ENCODE results near the gene MTERF4. TPM values are rescaled to one million over a fixed set of nuclear protein-coding genes. Genes with fewer than 3 reads are reported as not detected.

The MTERF4 gene
- total RNA-seq, 2 donors from 2014 or later, result 33.2 to 42.5 TPM

DNA sequence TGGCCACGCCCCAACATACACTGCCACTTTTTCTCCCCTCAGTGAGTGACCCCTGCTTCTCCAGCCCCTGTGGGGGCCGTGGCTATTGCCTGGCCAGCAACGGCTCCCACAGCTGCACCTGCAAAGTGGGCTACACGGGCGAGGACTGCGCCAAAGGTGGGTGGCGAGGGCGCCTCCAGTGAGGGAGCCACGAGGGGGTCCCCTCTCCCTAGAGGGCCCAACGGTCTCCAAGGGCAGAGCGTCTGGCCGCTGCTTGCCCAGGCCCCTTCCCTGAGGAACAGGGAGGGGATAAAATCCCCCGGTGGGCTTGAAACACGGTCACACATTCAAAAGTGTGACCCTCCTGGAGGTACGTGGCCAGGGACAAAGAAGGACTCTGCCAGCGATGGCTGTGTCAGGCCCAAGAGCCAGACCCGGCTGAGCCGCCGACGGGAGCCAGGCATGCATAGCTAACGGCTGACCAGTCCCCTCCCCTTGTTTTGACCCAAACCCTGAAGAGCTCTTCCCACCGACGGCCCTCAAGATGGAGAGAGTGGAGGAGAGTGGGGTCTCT is 37.2 kb downstream of the MTERF4 start:
- WGBS, 2 experiments (ENCODE audit: insufficient coverage in 1 of 2, insufficient read length in 1 of 2), result 89 to 91% methylated on average over 12 to 23 of the region's 23 CpGs
- Histone ChIP-seq H3K36me3 (ENCODE audit: control insufficient read depth, insufficient read depth, low read length) (no peaks in the 10 kb centered on the region), H3K27me3 (ENCODE audit: control insufficient read depth, insufficient read depth, low read length, poor library complexity, severe bottlenecking) (no peaks in the 10 kb centered on the region), H3K4me1 (ENCODE audit: control insufficient read depth, insufficient read depth, low read length) (no peaks in the 10 kb centered on the region), H3K4me3 (ENCODE audit: low read length) (no peak overlapping the region), H3K9ac (ENCODE audit: extremely low read depth, low read length, poor library complexity, severe bottlenecking) (no peak overlapping the region), H3K9me3 (ENCODE audit: control insufficient read depth, low read length) (no peaks in the 10 kb centered on the region), H3K27ac (ENCODE audit: low read depth, low read length) (no peak overlapping the region)
- DNase-seq, result no peak
- Mint-ChIP-seq H3K36me3 (ENCODE audit: low read depth) (no peaks in the 10 kb centered on the region), H3K4me3 (no peak overlapping the region), H3K9me3 (no peaks in the 10 kb centered on the region), H3K27ac (no peak overlapping the region), H3K27me3 (ENCODE audit: insufficient read depth) (peaks cover 5% of the 10 kb centered on the region), H3K4me1 (no peaks in the 10 kb centered on the region)
- TF ChIP-seq, protein P1, sequence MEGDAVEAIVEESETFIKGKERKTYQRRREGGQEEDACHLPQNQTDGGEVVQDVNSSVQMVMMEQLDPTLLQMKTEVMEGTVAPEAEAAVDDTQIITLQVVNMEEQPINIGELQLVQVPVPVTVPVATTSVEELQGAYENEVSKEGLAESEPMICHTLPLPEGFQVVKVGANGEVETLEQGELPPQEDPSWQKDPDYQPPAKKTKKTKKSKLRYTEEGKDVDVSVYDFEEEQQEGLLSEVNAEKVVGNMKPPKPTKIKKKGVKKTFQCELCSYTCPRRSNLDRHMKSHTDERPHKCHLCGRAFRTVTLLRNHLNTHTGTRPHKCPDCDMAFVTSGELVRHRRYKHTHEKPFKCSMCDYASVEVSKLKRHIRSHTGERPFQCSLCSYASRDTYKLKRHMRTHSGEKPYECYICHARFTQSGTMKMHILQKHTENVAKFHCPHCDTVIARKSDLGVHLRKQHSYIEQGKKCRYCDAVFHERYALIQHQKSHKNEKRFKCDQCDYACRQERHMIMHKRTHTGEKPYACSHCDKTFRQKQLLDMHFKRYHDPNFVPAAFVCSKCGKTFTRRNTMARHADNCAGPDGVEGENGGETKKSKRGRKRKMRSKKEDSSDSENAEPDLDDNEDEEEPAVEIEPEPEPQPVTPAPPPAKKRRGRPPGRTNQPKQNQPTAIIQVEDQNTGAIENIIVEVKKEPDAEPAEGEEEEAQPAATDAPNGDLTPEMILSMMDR (conservative IDR thresholded peaks at IDR 0.05), result no peak

DNA sequence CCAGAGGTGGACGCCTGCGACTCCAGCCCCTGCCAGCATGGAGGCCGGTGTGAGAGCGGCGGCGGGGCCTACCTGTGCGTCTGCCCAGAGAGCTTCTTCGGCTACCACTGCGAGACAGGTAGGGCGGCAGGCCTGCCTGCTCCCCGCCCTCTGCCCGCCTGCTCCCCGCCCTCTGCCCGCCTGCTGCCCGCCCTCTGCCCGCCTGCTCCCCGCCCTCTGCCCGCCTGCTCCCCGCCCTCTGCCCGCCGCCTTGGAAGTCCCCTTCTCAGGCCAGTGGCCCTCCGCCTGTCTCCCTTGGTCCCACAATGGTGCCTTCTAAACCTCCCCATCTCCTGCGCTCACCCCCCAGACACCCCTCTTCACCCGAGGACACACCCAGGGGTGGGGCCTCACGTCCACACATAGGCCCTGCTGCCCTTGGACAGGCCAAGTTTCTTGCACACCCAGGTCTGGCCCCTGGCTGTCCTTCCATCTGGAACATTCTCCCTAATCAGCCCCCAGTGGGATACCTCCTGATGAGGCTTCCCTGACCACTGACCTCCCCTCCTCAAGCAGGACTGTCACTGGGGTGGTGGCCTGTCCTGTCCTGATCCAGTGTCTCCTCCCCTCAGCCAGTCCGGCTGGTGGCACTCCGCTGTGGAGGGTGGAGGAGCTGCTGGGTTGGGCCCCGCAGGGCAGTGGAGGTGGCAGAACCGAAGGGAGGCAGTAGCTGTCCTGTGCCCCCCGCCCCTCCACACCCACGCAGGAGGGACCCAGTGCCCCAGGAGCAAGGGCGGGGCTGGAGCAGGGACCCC is 37.9 kb downstream of the MTERF4 start:
- Histone ChIP-seq H3K36me3 (ENCODE audit: control insufficient read depth, insufficient read depth, low read length) (no peaks in the 10 kb centered on the region), H3K9ac (ENCODE audit: extremely low read depth, low read length, poor library complexity, severe bottlenecking) (no peak overlapping the region), H3K4me3 (ENCODE audit: low read length) (no peak overlapping the region), H3K27me3 (ENCODE audit: control insufficient read depth, insufficient read depth, low read length, poor library complexity, severe bottlenecking) (no peaks in the 10 kb centered on the region), H3K4me1 (ENCODE audit: control insufficient read depth, insufficient read depth, low read length) (no peaks in the 10 kb centered on the region), H3K9me3 (ENCODE audit: control insufficient read depth, low read length) (no peaks in the 10 kb centered on the region), H3K27ac (ENCODE audit: low read depth, low read length) (no peak overlapping the region)
- Mint-ChIP-seq H3K4me3 (peak overlapping the region; percentile 27), H3K9me3 (no peaks in the 10 kb centered on the region), H3K27ac (no peak overlapping the region), H3K36me3 (ENCODE audit: low read depth) (no peaks in the 10 kb centered on the region), H3K4me1 (no peaks in the 10 kb centered on the region), H3K27me3 (ENCODE audit: insufficient read depth) (peaks cover 4% of the 10 kb centered on the region)
- peak; percentile 85 for DNase-seq
- WGBS, 2 experiments (ENCODE audit: insufficient coverage in 1 of 2, insufficient read length in 1 of 2), result 66 to 68% methylated on average over 6 to 31 of the region's 32 CpGs
- TF ChIP-seq, protein P1 (conservative IDR thresholded peaks at IDR 0.05), result no peak

DNA sequence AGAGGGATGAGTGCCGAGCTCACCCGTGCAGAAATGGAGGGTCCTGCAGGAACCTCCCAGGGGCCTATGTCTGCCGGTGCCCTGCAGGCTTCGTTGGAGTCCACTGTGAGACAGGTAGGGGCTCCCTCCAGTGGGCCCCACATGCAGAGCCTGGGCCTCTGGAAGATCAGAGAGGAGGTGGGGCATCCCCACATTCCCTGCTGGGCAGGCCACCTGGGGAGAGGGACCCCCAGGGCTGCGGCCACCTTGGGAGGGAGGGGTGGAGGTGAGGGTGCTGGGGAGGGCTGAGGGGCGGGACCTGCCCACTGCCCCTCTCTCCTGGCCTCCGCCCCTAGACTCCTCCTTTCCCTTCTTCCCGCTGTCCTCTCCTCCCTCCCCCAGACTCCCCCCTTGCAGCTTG is 38.5 kb downstream of the MTERF4 start:
- H3K9ac ChIP-seq (ENCODE audit: extremely low read depth, low read length, poor library complexity, severe bottlenecking), result no peak overlapping the region
- H3K4me3 ChIP-seq (ENCODE audit: low read length), result no peak overlapping the region
- whole genome bisulfite sequencing, 2 experiments (ENCODE audit: insufficient coverage in 1 of 2, insufficient read length in 1 of 2), result 66 to 82% methylated on average over 3 to 5 of the region's 8 CpGs

More for the DNA sequence above, 38.5 kb downstream of the MTERF4 start:
- DNase-seq, result no peak
- Histone ChIP-seq H3K36me3 (ENCODE audit: control insufficient read depth, insufficient read depth, low read length) (no peaks in the 10 kb centered on the region), H3K27ac (ENCODE audit: low read depth, low read length) (no peak overlapping the region), H3K27me3 (ENCODE audit: control insufficient read depth, insufficient read depth, low read length, poor library complexity, severe bottlenecking) (no peaks in the 10 kb centered on the region), H3K9me3 (ENCODE audit: control insufficient read depth, low read length) (no peaks in the 10 kb centered on the region), H3K4me1 (ENCODE audit: control insufficient read depth, insufficient read depth, low read length) (no peaks in the 10 kb centered on the region)
- Mint-ChIP-seq H3K9me3 (no peaks in the 10 kb centered on the region), H3K27me3 (ENCODE audit: insufficient read depth) (peaks cover 4% of the 10 kb centered on the region), H3K27ac (no peak overlapping the region), H3K36me3 (ENCODE audit: low read depth) (no peaks in the 10 kb centered on the region), H3K4me3 (peak overlapping the region; percentile 27), H3K4me1 (no peaks in the 10 kb centered on the region)
- TF ChIP-seq, protein P1 (conservative IDR thresholded peaks at IDR 0.05), result no peak

Data from endodermal cell (in vitro differentiated cells).